KMS-11 (cell line): ENCODE results near the gene RHBDD2.
"Not testable (repeated sequence)": the region's sequence is repeated elsewhere in the genome, so short reads cannot be mapped to it uniquely, and the experiment has no call there.

Experiments
- H2AFZ ChIP-seq: fragments of 200-600 bp; sonication (generic); 2 replicates; pipeline ENCODE4 v1.6.1; 2016; ENCODE audit warnings: antibody characterized with exemption, mixed run types, low read depth
- H3K27ac ChIP-seq: fragments of 200-600 bp; sonication (generic); 2 replicates; pipeline ENCODE4 v1.6.1; 2016; ENCODE audit warnings: mild to moderate bottlenecking, mixed run types
- H3K27me3 ChIP-seq: fragments of 200-600 bp; sonication (generic); 2 replicates; pipeline ENCODE4 v1.6.1; 2017; ENCODE audit warnings: mild to moderate bottlenecking, low read depth, mixed run types, moderate library complexity; ENCODE audit not compliant: insufficient read depth
- H3K36me3 ChIP-seq: fragments of 200-600 bp; sonication (generic); 2 replicates; pipeline ENCODE4 v1.6.1; 2017; ENCODE audit warnings: mild to moderate bottlenecking, mixed run types; ENCODE audit not compliant: insufficient read depth
- H3K4me1 ChIP-seq: fragments of 200-600 bp; sonication (generic); 2 replicates; pipeline ENCODE4 v1.6.1; 2016; ENCODE audit warnings: mild to moderate bottlenecking, low read depth, mixed run types; ENCODE audit not compliant: poor library complexity, severe bottlenecking
- H3K4me2 ChIP-seq: fragments of 200-600 bp; sonication (generic); 2 replicates; pipeline ENCODE4 v1.7.0; 2016; ENCODE audit warnings: mild to moderate bottlenecking, mixed run types
- H3K4me3 ChIP-seq: fragments of 200-600 bp; sonication (generic); IDR thresholded peaks from 2 replicates; pipeline ENCODE4 v1.6.1; 2017; ENCODE audit warnings: low read depth, low read length, mixed read lengths; ENCODE audit not compliant: insufficient read depth
- H3K79me2 ChIP-seq: fragments of 200-600 bp; sonication (generic); 2 replicates; pipeline ENCODE4 v1.6.1; 2016; ENCODE audit warnings: low read depth, mixed run types; ENCODE audit not compliant: insufficient read depth
- H3K9ac ChIP-seq: fragments of 200-600 bp; sonication (generic); 2 replicates; pipeline ENCODE4 v1.6.1; 2016; ENCODE audit warnings: mild to moderate bottlenecking, mixed run types
- H4K20me1 ChIP-seq: fragments of 200-600 bp; sonication (generic); 2 replicates; pipeline ENCODE4 v1.6.1; 2016; ENCODE audit warnings: mild to moderate bottlenecking, mixed run types; ENCODE audit not compliant: insufficient read depth
- TF ChIP-seq, protein P1 (sequence below): fragments of 200-600 bp; sonication (generic); conservative IDR thresholded peaks from 2 replicates; pipeline ENCODE4 v1.6.1; 2017; ENCODE audit warnings: low read depth, mild to moderate bottlenecking, antibody characterized with exemption, low read length, moderate library complexity, mixed read lengths

The RHBDD2 gene

DNA sequence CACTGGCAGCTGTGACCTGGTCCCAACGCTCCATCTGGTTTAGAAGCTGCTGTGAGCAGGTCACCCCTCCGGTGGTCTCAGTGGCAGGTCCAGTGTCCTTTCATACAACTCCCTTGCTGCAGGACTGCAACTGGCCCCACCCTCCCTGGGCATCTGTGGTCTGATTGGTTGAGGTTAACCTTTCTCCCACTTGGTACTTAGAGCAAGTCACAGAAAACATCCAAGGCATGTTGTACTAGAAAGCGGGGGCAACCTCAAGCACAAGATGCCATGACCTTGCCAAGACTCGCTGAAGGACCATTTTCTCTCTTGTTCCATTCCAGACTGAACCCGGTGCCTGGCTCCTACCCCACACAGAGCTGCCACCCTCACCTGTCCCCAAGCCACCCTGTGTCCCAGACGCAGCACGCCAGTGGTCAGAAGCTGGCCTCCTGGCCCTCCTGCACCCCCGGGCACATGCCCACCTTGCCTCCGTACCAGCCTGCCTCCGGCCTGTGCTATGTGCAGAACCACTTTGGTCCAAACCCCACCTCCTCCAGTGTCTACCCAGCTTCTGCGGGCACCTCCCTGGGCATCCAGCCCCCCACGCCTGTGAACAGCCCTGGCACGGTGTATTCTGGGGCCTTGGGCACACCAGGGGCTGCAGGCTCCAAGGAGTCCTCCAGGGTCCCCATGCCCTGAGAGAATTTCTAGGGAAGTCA is 9.0 kb downstream of the RHBDD2 start:
- no peak overlapping the region for H3K4me3 ChIP-seq
- no peaks in the 10 kb centered on the region for H3K79me2 ChIP-seq
- no peaks in the 10 kb centered on the region for H3K27me3 ChIP-seq
- no peak overlapping the region for H2AFZ ChIP-seq
- TF ChIP-seq, protein P1, sequence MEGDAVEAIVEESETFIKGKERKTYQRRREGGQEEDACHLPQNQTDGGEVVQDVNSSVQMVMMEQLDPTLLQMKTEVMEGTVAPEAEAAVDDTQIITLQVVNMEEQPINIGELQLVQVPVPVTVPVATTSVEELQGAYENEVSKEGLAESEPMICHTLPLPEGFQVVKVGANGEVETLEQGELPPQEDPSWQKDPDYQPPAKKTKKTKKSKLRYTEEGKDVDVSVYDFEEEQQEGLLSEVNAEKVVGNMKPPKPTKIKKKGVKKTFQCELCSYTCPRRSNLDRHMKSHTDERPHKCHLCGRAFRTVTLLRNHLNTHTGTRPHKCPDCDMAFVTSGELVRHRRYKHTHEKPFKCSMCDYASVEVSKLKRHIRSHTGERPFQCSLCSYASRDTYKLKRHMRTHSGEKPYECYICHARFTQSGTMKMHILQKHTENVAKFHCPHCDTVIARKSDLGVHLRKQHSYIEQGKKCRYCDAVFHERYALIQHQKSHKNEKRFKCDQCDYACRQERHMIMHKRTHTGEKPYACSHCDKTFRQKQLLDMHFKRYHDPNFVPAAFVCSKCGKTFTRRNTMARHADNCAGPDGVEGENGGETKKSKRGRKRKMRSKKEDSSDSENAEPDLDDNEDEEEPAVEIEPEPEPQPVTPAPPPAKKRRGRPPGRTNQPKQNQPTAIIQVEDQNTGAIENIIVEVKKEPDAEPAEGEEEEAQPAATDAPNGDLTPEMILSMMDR = no peak
- no peak overlapping the region for H3K27ac ChIP-seq
- H3K9ac ChIP-seq = no peak overlapping the region
- H3K4me1 ChIP-seq = peaks cover 12% of the 10 kb centered on the region
- H3K36me3 ChIP-seq = no peaks in the 10 kb centered on the region; the same call in 1 of the 2 replicates
- H3K4me2 ChIP-seq = no peak overlapping the region
- no peaks in the 10 kb centered on the region for H4K20me1 ChIP-seq

DNA sequence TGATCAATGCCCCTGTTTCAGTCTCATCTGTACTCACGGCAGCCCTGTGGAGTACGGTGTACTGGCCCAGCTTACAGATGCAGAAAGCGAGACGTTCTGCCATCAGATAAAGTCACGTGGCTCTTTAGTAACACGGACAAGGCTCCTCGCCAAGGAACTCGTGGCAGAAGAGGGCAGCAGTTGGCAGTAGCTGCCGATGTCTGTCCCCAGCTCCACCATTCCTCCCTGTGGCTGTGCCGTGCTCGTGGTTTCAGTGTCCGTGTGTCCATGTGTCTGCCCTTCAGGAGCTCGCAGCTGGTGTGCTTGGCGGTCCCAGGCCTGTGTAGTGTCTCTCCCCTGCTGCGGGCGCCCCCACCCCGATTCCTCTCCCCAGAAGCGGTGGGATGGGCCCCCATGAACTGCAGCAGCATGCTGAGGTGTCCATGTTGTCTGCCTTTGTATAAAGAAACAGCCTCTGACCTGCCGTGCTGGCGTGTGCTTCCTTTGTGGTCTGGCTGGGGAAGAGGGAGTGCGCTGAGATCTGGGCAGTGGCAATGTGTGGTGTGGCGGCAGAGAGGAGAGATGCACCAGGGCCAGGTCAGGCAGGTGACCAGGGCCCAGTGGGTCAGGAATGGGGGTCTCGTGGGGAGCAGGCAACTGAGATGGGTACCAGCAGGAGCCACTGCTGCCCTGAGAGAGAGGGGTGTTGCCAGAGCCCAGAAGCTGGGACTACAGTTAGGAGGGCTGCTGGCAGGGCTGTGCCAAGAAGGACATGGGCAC is 9.8 kb downstream of the RHBDD2 start:
- no peak overlapping the region for H2AFZ ChIP-seq
- no peak overlapping the region for H3K4me3 ChIP-seq
- no peak overlapping the region for H3K27ac ChIP-seq
- TF ChIP-seq, protein P1 = no peak
- peaks cover 20% of the 10 kb centered on the region for H3K4me1 ChIP-seq
- no peaks in the 10 kb centered on the region for H3K36me3 ChIP-seq
- no peak overlapping the region for H3K4me2 ChIP-seq
- H3K9ac ChIP-seq = no peak overlapping the region
- H3K27me3 ChIP-seq = no peaks in the 10 kb centered on the region
- no peaks in the 10 kb centered on the region for H3K79me2 ChIP-seq
- no peaks in the 10 kb centered on the region for H4K20me1 ChIP-seq

DNA sequence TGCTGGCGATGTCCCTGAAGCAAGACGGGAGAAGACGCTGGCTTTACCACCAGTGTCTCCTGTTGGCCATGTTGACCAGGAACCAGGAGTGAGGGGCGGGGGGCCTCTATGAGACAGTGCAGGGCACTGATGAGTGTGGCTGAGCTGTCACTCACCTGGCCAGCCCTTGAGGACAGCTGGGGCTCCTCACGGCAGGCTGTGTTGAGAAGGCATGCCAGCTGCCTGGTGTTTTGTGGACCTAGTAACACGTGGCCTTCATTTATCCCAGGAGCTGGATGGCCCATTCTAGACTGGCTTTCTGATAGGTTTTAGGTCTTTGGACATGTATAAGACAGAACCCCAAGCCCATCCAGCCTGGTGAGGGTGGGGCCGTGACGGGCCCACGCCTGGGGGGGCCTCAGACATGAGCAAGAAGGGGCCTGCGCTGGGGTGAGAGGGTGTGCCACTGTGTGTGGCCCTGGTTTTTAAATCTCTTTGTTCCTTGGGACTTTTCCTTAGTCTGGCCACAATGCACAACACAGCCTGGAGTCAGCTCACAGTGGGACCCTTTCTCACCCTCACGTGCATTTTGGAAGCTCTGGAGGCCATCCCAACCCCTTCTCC is 10.5 kb downstream of the RHBDD2 start:
- TF ChIP-seq, protein P1 = no peak
- Histone ChIP-seq H4K20me1 (no peaks in the 10 kb centered on the region), H3K4me1 (peaks cover 25% of the 10 kb centered on the region), H3K36me3 (no peaks in the 10 kb centered on the region), H3K27me3 (no peaks in the 10 kb centered on the region), H2AFZ (no peak overlapping the region), H3K4me3 (no peak overlapping the region), H3K4me2 (no peak overlapping the region), H3K9ac (no peak overlapping the region), H3K79me2 (no peaks in the 10 kb centered on the region), H3K27ac (no peak overlapping the region)

DNA sequence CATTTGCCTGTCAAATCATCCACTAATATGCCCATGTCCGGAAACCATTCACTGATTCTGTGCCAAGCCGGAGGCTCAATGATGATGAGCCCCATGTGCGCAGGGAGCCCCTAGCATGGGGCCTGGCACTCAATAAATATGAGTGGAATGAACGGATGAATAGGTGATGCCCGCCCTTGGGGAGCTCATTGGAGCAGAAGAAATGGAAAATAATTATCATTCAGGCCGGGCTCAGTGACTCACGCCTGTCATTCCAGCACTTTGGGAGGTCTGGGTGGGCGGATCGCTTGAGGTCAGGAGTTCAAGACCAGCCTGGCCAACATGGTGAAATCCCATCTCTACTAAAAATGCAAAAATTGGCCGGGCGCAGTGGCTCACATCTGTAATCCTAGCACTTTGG is 11.0 kb downstream of the RHBDD2 start:
- H3K4me1 ChIP-seq = peaks cover 25% of the 10 kb centered on the region
- H3K79me2 ChIP-seq = no peaks in the 10 kb centered on the region
- no peak overlapping the region for H3K27ac ChIP-seq
- no peaks in the 10 kb centered on the region for H3K36me3 ChIP-seq
- no peak overlapping the region for H3K4me2 ChIP-seq
- H3K9ac ChIP-seq = no peak overlapping the region
- no peaks in the 10 kb centered on the region for H3K27me3 ChIP-seq
- TF ChIP-seq, protein P1 = no peak
- no peak overlapping the region for H3K4me3 ChIP-seq
- H4K20me1 ChIP-seq = no peaks in the 10 kb centered on the region
- no peak overlapping the region for H2AFZ ChIP-seq

DNA sequence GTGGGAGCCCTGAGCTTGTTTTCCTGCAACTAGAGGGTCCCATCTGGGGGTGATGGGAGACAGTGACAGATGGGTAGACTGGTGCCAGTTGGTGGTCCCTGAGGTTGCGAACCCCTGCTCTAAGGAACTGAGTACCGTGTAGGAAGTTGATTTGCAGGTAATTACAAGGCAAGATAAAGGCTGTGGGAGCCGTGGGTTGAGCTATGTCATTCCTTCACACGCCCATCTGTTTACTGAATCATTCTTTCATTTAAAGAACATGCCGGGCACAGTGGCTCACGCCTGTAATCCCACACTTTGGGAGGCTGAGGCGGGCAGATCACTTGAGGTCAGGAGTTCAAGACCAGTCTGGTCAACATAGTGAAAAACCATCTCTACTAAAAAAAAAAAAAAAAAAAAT is 12.4 kb downstream of the RHBDD2 start:
- H3K4me2 ChIP-seq, H3K27ac ChIP-seq, H3K9ac ChIP-seq, H3K36me3 ChIP-seq, H4K20me1 ChIP-seq, H3K4me3 ChIP-seq, H3K79me2 ChIP-seq, H2AFZ ChIP-seq, H3K27me3 ChIP-seq: not testable (repeated sequence)
- H3K4me1 ChIP-seq = peaks cover 25% of the 10 kb centered on the region
